ENCODE results near the gene PLCXD3.

DNA sequence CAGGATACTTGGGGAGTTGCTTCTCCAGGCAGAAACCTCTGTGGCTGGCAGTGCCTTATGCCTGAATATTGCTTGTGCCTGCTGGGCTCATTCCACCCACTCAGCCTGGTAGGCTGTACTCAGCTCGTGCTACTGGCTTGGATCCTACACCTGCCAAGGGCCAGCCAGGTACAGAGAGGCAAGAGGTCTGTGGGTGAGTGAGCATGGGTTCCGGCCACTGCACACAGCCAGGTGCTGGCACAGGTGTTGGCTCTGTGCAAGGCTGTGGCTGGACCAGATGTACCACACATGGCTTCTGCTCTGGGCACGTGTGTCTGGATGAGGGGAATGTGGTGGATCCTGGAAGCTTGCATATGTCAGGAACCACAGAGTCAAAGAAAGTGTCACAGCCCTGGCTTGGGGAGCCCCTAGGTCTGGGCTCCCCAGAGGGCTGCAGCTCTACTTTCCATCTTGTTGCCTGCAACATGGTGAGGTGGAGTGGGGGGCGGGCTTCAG is 220.4 kb downstream of the PLCXD3 start:
- TF ChIP-seq CTCF (IDR thresholded peaks at IDR 0.05) (no peak), POLR2A (IDR thresholded peaks at IDR 0.05) (no peak)

Data from upper lobe of left lung (tissue), 4 donors.